Right atrium auricular region (tissue), 2 donors: ENCODE results near the gene CD2AP. TPM values are rescaled to one million over a fixed set of nuclear protein-coding genes. Genes with fewer than 3 reads are reported as not detected.

Source experiments
- DNase-seq: peaks from one replicate; pipeline ENCODE4 v3.0.0-alpha.2; 2019; ENCODE audit warnings: low spot score
- H3K27ac ChIP-seq, 2 donors: fragments of 200-600 bp; sonication (generic); 1 replicate in 1 of 2; 2 replicates in 1 of 2; pipeline ENCODE4 v1.5.1; 2016 to 2019
- H3K27me3 ChIP-seq, 2 donors: fragments of 200-600 bp; sonication (generic); one replicate each; pipeline versions ENCODE4 v1.5.1 to v1.6.0; 2017 to 2019
- H3K36me3 ChIP-seq: fragments of 200-600 bp; sonication (generic); one replicate; pipeline ENCODE4 v1.5.1; 2016
- H3K4me1 ChIP-seq, 2 donors: fragments of 200-600 bp; sonication (generic); one replicate each; pipeline versions ENCODE4 v1.5.1 to v1.6.0; 2017 to 2019
- H3K4me3 ChIP-seq, 2 donors: fragments of 200-600 bp; sonication (generic); 1 replicate in 1 of 2; 2 replicates in 1 of 2; pipeline ENCODE4 v1.5.1; 2017 to 2019; ENCODE audit warnings: mild to moderate bottlenecking in 1 of 2, moderate library complexity in 1 of 2
- H3K9me3 ChIP-seq, 2 donors: fragments of 200-600 bp; sonication (generic); one replicate each; pipeline ENCODE4 v1.5.1; 2019
- CTCF ChIP-seq, 2 donors: fragments of 200-600 bp; sonication (generic); IDR thresholded peaks; one replicate each; pipeline ENCODE4 v1.5.1; 2019; ENCODE audit warnings: antibody characterized with exemption in 2 of 2
- total RNA-seq, 2 donors: library from RNA; depleted of rRNA; stranded (reverse); fragments of >200 nt; gene quantifications; one replicate each; pipeline ENCODE4 v1.1.0, GENCODE V29; 2016

The CD2AP gene
- total RNA-seq, 2 donors from 2014 or later, result 9.8 to 10.8 TPM

- Histone ChIP-seq H3K27ac (no peak overlapping the region), H3K9me3 (no peaks in the 10 kb centered on the region), H3K36me3 (no peaks in the 10 kb centered on the region), H3K27me3 (no peaks in the 10 kb centered on the region), H3K4me3 (no peak overlapping the region), H3K4me1 (peaks cover 0 to 25% of the 10 kb centered on the region in 2 donors)
- TF ChIP-seq CTCF (IDR thresholded peaks at IDR 0.05), result no peak
- no peak for DNase-seq
These were observed 25.3 kb downstream of the CD2AP start for GRCh38 chr6:47502920-47503319.

- no peak for DNase-seq
- Histone ChIP-seq H3K36me3 (no peaks in the 10 kb centered on the region), H3K4me3 (no peak overlapping the region), H3K27ac (no peak overlapping the region), H3K4me1 (no peaks in the 10 kb centered on the region), H3K9me3 (peaks cover 0 to 6% of the 10 kb centered on the region in 2 donors), H3K27me3 (no peaks in the 10 kb centered on the region)
- no peak for TF ChIP-seq CTCF (IDR thresholded peaks at IDR 0.05)
These were observed 32.3 kb downstream of the CD2AP start for GRCh38 chr6:47509937-47510336.

GRCh38 chr6:47512872-47513271 is 35.3 kb downstream of the CD2AP start:
- no peaks in the 10 kb centered on the region for H3K36me3 ChIP-seq
- no peaks in the 10 kb centered on the region for H3K4me1 ChIP-seq
- DNase-seq, result no peak
- H3K9me3 ChIP-seq, result peaks cover 0 to 6% of the 10 kb centered on the region in 2 donors
- TF ChIP-seq CTCF (IDR thresholded peaks at IDR 0.05), result no peak
- H3K4me3 ChIP-seq, result no peak overlapping the region
- H3K27me3 ChIP-seq, result no peaks in the 10 kb centered on the region
- no peak overlapping the region for H3K27ac ChIP-seq

GRCh38 chr6:47519279-47519678 is 41.7 kb downstream of the CD2AP start:
- Histone ChIP-seq H3K4me3 (no peak overlapping the region), H3K9me3 (no peaks in the 10 kb centered on the region), H3K4me1 (peaks cover 0 to 10% of the 10 kb centered on the region in 2 donors), H3K27ac (no peak overlapping the region), H3K27me3 (no peaks in the 10 kb centered on the region), H3K36me3 (no peaks in the 10 kb centered on the region)
- DNase-seq, result no peak
- no peak for TF ChIP-seq CTCF (IDR thresholded peaks at IDR 0.05)

GRCh38 chr6:47520282-47520681 is 42.7 kb downstream of the CD2AP start:
- Histone ChIP-seq H3K27me3 (no peaks in the 10 kb centered on the region), H3K9me3 (no peaks in the 10 kb centered on the region), H3K4me3 (no peak overlapping the region), H3K36me3 (no peaks in the 10 kb centered on the region), H3K27ac (no peak overlapping the region), H3K4me1 (peaks cover 0 to 15% of the 10 kb centered on the region in 2 donors)
- no peak for DNase-seq
- TF ChIP-seq CTCF (IDR thresholded peaks at IDR 0.05), result no peak

GRCh38 chr6:47521961-47522360 is 44.4 kb downstream of the CD2AP start:
- TF ChIP-seq CTCF (IDR thresholded peaks at IDR 0.05), result no peak
- Histone ChIP-seq H3K27me3 (no peaks in the 10 kb centered on the region), H3K27ac (no peak overlapping the region), H3K4me3 (no peak overlapping the region), H3K36me3 (no peaks in the 10 kb centered on the region), H3K4me1 (peaks cover 0 to 15% of the 10 kb centered on the region in 2 donors), H3K9me3 (no peaks in the 10 kb centered on the region)
- DNase-seq, result no peak
